Measurements from ENCODE around the gene BANF2. TPM values are rescaled to one million over a fixed set of nuclear protein-coding genes. Genes with fewer than 3 reads are reported as not detected.
"Not testable (repeated sequence)": the region's sequence is repeated elsewhere in the genome, so short reads cannot be mapped to it uniquely, and the experiment has no call there.

The BANF2 gene
- total and polyA plus RNA-seq, 2 donors = 0.14 to 0.25 TPM

- Histone ChIP-seq H3K36me3 (ENCODE audit: control insufficient read depth in 2 of 2, insufficient read depth in 2 of 2, low read length in 1 of 2) (no peaks in the 10 kb centered on the region), H3K27ac (ENCODE audit: low read depth in 1 of 2, low read length in 1 of 2) (no peak overlapping the region), H3K4me3 (ENCODE audit: low read length in 2 of 2) (no peak overlapping the region), H3K4me1 (ENCODE audit: control insufficient read depth in 2 of 2, insufficient read depth in 2 of 2, low read length in 2 of 2) (no peaks in the 10 kb centered on the region), H3K27me3 (ENCODE audit: control insufficient read depth in 2 of 2, insufficient read depth in 1 of 2, low read length in 1 of 2) (peaks cover 0 to 2% of the 10 kb centered on the region in 2 donors), H3K9me3 (ENCODE audit: control insufficient read depth in 2 of 2, insufficient read depth in 1 of 2, low read length in 1 of 2) (no peaks in the 10 kb centered on the region)
- DNase-seq (ENCODE audit: low read depth in 6 of 9, low spot score in 9 of 9) = no peak
- WGBS = 67% methylated on average over 5 of the region's 5 CpGs
Observed at GRCh38 chr20:17698384-17698783, 1.4 kb upstream of the BANF2 start.

GRCh38 chr20:17700637-17701036 lies 871 bp downstream of the BANF2 start:
- no peak overlapping the region for H3K27ac ChIP-seq (ENCODE audit: low read depth in 1 of 2, low read length in 1 of 2)
- no peak overlapping the region for H3K4me3 ChIP-seq (ENCODE audit: low read length in 2 of 2)
- DNase-seq (ENCODE audit: low read depth in 6 of 9, low spot score in 9 of 9) = no peak
- no peaks in the 10 kb centered on the region for H3K9me3 ChIP-seq (ENCODE audit: control insufficient read depth in 2 of 2, insufficient read depth in 1 of 2, low read length in 1 of 2)
- no peaks in the 10 kb centered on the region for H3K4me1 ChIP-seq (ENCODE audit: control insufficient read depth in 2 of 2, insufficient read depth in 2 of 2, low read length in 2 of 2)
- H3K27me3 ChIP-seq (ENCODE audit: control insufficient read depth in 2 of 2, insufficient read depth in 1 of 2, low read length in 1 of 2) = no peaks in the 10 kb centered on the region
- H3K36me3 ChIP-seq (ENCODE audit: control insufficient read depth in 2 of 2, insufficient read depth in 2 of 2, low read length in 1 of 2) = no peaks in the 10 kb centered on the region
- 96% methylated on average over 7 of the region's 7 CpGs for WGBS

- Histone ChIP-seq H3K4me1 (ENCODE audit: control insufficient read depth in 2 of 2, insufficient read depth in 2 of 2, low read length in 2 of 2) (no peaks in the 10 kb centered on the region), H3K9me3 (ENCODE audit: control insufficient read depth in 2 of 2, insufficient read depth in 1 of 2, low read length in 1 of 2) (no peaks in the 10 kb centered on the region), H3K4me3 (ENCODE audit: low read length in 2 of 2) (no peak overlapping the region), H3K27me3 (ENCODE audit: control insufficient read depth in 2 of 2, insufficient read depth in 1 of 2, low read length in 1 of 2) (no peaks in the 10 kb centered on the region), H3K27ac (ENCODE audit: low read depth in 1 of 2, low read length in 1 of 2) (no peak overlapping the region), H3K36me3 (ENCODE audit: control insufficient read depth in 2 of 2, insufficient read depth in 2 of 2, low read length in 1 of 2) (no peaks in the 10 kb centered on the region)
- no peak for DNase-seq (ENCODE audit: low read depth in 6 of 9, low spot score in 9 of 9)
- 91% methylated on average over 4 of the region's 4 CpGs for WGBS
Observed at GRCh38 chr20:17701826-17702225, 2.1 kb downstream of the BANF2 start.

- H3K36me3 ChIP-seq (ENCODE audit: control insufficient read depth in 2 of 2, insufficient read depth in 2 of 2, low read length in 1 of 2) = no peaks in the 10 kb centered on the region
- H3K4me1 ChIP-seq (ENCODE audit: control insufficient read depth in 2 of 2, insufficient read depth in 2 of 2, low read length in 2 of 2) = no peaks in the 10 kb centered on the region
- 99% methylated on average over 5 of the region's 5 CpGs for WGBS
- no peaks in the 10 kb centered on the region for H3K9me3 ChIP-seq (ENCODE audit: control insufficient read depth in 2 of 2, insufficient read depth in 1 of 2, low read length in 1 of 2)
- DNase-seq (ENCODE audit: low read depth in 6 of 9, low spot score in 9 of 9) = no peak
- no peak overlapping the region for H3K4me3 ChIP-seq (ENCODE audit: low read length in 2 of 2)
- H3K27me3 ChIP-seq (ENCODE audit: control insufficient read depth in 2 of 2, insufficient read depth in 1 of 2, low read length in 1 of 2) = no peaks in the 10 kb centered on the region
- H3K27ac ChIP-seq (ENCODE audit: low read depth in 1 of 2, low read length in 1 of 2) = no peak overlapping the region
Observed at GRCh38 chr20:17704589-17705317, 5.0 kb downstream of the BANF2 start.

- H3K36me3 ChIP-seq (ENCODE audit: control insufficient read depth in 2 of 2, insufficient read depth in 2 of 2, low read length in 1 of 2) = no peaks in the 10 kb centered on the region
- no peaks in the 10 kb centered on the region for H3K9me3 ChIP-seq (ENCODE audit: control insufficient read depth in 2 of 2, insufficient read depth in 1 of 2, low read length in 1 of 2)
- no peak overlapping the region for H3K27ac ChIP-seq (ENCODE audit: low read depth in 1 of 2, low read length in 1 of 2)
- DNase-seq (ENCODE audit: low read depth in 6 of 9, low spot score in 9 of 9) = no peak
- H3K4me3 ChIP-seq (ENCODE audit: low read length in 2 of 2) = no peak overlapping the region
- no peaks in the 10 kb centered on the region for H3K27me3 ChIP-seq (ENCODE audit: control insufficient read depth in 2 of 2, insufficient read depth in 1 of 2, low read length in 1 of 2)
- H3K4me1 ChIP-seq (ENCODE audit: control insufficient read depth in 2 of 2, insufficient read depth in 2 of 2, low read length in 2 of 2) = no peaks in the 10 kb centered on the region
- WGBS = 97% methylated on average over 4 of the region's 4 CpGs
Observed at GRCh38 chr20:17705916-17706315, 6.2 kb downstream of the BANF2 start.

- Histone ChIP-seq H3K4me1 (ENCODE audit: control insufficient read depth in 2 of 2, insufficient read depth in 2 of 2, low read length in 2 of 2) (no peaks in the 10 kb centered on the region), H3K36me3 (ENCODE audit: control insufficient read depth in 2 of 2, insufficient read depth in 2 of 2, low read length in 1 of 2) (no peaks in the 10 kb centered on the region), H3K27ac (ENCODE audit: low read depth in 1 of 2, low read length in 1 of 2) (no peak overlapping the region), H3K9me3 (ENCODE audit: control insufficient read depth in 2 of 2, insufficient read depth in 1 of 2, low read length in 1 of 2) (no peaks in the 10 kb centered on the region), H3K4me3 (ENCODE audit: low read length in 2 of 2) (no peak overlapping the region), H3K27me3 (ENCODE audit: control insufficient read depth in 2 of 2, insufficient read depth in 1 of 2, low read length in 1 of 2) (no peaks in the 10 kb centered on the region)
- DNase-seq (ENCODE audit: low read depth in 6 of 9, low spot score in 9 of 9) = no peak
- 97% methylated on average over 3 of the region's 3 CpGs for WGBS
Observed at GRCh38 chr20:17706632-17707031, 6.9 kb downstream of the BANF2 start.

- H3K36me3 ChIP-seq (ENCODE audit: control insufficient read depth in 2 of 2, insufficient read depth in 2 of 2, low read length in 1 of 2); H3K4me1 ChIP-seq (ENCODE audit: control insufficient read depth in 2 of 2, insufficient read depth in 2 of 2, low read length in 2 of 2); H3K4me3 ChIP-seq (ENCODE audit: low read length in 2 of 2); H3K9me3 ChIP-seq (ENCODE audit: control insufficient read depth in 2 of 2, insufficient read depth in 1 of 2, low read length in 1 of 2); H3K27me3 ChIP-seq (ENCODE audit: control insufficient read depth in 2 of 2, insufficient read depth in 1 of 2, low read length in 1 of 2); H3K27ac ChIP-seq (ENCODE audit: low read depth in 1 of 2, low read length in 1 of 2); DNase-seq (ENCODE audit: low read depth in 6 of 9, low spot score in 9 of 9): not testable (repeated sequence)
- 87% methylated on average over 3 of the region's 3 CpGs for WGBS
Observed at GRCh38 chr20:17707951-17708350, 8.2 kb downstream of the BANF2 start.

- H3K27ac ChIP-seq (ENCODE audit: low read depth in 1 of 2, low read length in 1 of 2) = no peak overlapping the region
- no peaks in the 10 kb centered on the region for H3K36me3 ChIP-seq (ENCODE audit: control insufficient read depth in 2 of 2, insufficient read depth in 2 of 2, low read length in 1 of 2)
- H3K4me3 ChIP-seq (ENCODE audit: low read length in 2 of 2) = no peak overlapping the region
- H3K4me1 ChIP-seq (ENCODE audit: control insufficient read depth in 2 of 2, insufficient read depth in 2 of 2, low read length in 2 of 2) = no peaks in the 10 kb centered on the region
- no peak for DNase-seq (ENCODE audit: low read depth in 6 of 9, low spot score in 9 of 9)
- 97% methylated on average over 7 of the region's 7 CpGs for WGBS
- H3K9me3 ChIP-seq (ENCODE audit: control insufficient read depth in 2 of 2, insufficient read depth in 1 of 2, low read length in 1 of 2) = no peaks in the 10 kb centered on the region
- no peaks in the 10 kb centered on the region for H3K27me3 ChIP-seq (ENCODE audit: control insufficient read depth in 2 of 2, insufficient read depth in 1 of 2, low read length in 1 of 2)
Observed at GRCh38 chr20:17708675-17709360, 9.1 kb downstream of the BANF2 start.

- Histone ChIP-seq H3K27me3 (ENCODE audit: control insufficient read depth in 2 of 2, insufficient read depth in 1 of 2, low read length in 1 of 2) (no peaks in the 10 kb centered on the region), H3K9me3 (ENCODE audit: control insufficient read depth in 2 of 2, insufficient read depth in 1 of 2, low read length in 1 of 2) (no peaks in the 10 kb centered on the region), H3K27ac (ENCODE audit: low read depth in 1 of 2, low read length in 1 of 2) (no peak overlapping the region), H3K36me3 (ENCODE audit: control insufficient read depth in 2 of 2, insufficient read depth in 2 of 2, low read length in 1 of 2) (no peaks in the 10 kb centered on the region), H3K4me3 (ENCODE audit: low read length in 2 of 2) (no peak overlapping the region), H3K4me1 (ENCODE audit: control insufficient read depth in 2 of 2, insufficient read depth in 2 of 2, low read length in 2 of 2) (no peaks in the 10 kb centered on the region)
- WGBS = 96% methylated on average over 12 of the region's 12 CpGs
- no peak for DNase-seq (ENCODE audit: low read depth in 6 of 9, low spot score in 9 of 9)
Observed at GRCh38 chr20:17709361-17710293, 9.9 kb downstream of the BANF2 start.

All from thymus (tissue), 11 donors.